ENCODE results near the gene ABCC4. TPM values are rescaled to one million over a fixed set of nuclear protein-coding genes. Genes with fewer than 3 reads are reported as not detected.

ABCC4 gene
- total RNA-seq, 2 donors from 2014 or later = 2.8 to 12.2 TPM

GRCh38 chr13:95188128-95188527, 113.1 kb downstream of the ABCC4 start:
- no peak for TF ChIP-seq CTCF (IDR thresholded peaks at IDR 0.05)
- Histone ChIP-seq H3K9me3 (no peaks in the 10 kb centered on the region), H3K36me3 (no peaks in the 10 kb centered on the region), H3K4me3 (no peak overlapping the region), H3K27me3 (replicated peaks; ENCODE audit: insufficient read depth) (no peaks in the 10 kb centered on the region), H3K27ac (no peak overlapping the region), H3K4me1 (ENCODE audit: control insufficient read depth in 1 of 2, low read depth in 2 of 2) (no peaks in the 10 kb centered on the region)
- no peak for ATAC-seq (ENCODE audit: insufficient number of reproducible peaks, low FRiP score, low read depth)
- no peak for DNase-seq (ENCODE audit: low spot score)

GRCh38 chr13:95185851-95186250, 115.4 kb downstream of the ABCC4 start:
- Histone ChIP-seq H3K4me3 (no peak overlapping the region), H3K27me3 (replicated peaks; ENCODE audit: insufficient read depth) (no peaks in the 10 kb centered on the region), H3K36me3 (no peaks in the 10 kb centered on the region), H3K27ac (no peak overlapping the region), H3K9me3 (no peaks in the 10 kb centered on the region), H3K4me1 (ENCODE audit: control insufficient read depth in 1 of 2, low read depth in 2 of 2) (peaks cover 0 to 4% of the 10 kb centered on the region in 2 donors)
- no peak for ATAC-seq (ENCODE audit: insufficient number of reproducible peaks, low FRiP score, low read depth)
- no peak for TF ChIP-seq CTCF (IDR thresholded peaks at IDR 0.05)
- no peak for DNase-seq (ENCODE audit: low spot score)

DNA sequence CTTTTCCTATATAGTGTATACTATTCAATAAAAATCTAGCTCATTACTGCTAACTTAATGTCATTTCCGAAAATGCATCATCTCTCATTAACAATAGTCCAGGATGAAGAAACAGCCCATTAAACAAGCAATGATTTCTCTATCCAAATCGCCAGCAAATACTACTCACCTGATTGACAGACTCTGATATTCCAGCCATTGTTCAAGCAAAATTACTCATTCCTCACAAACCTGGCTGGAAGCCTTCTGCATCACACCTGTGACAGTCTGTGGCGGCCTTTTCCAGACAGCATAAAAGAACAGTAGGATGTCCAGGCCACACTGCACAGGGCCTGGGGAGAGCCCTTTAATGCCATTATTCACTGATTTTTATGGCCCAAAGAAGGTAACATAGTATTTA, 115.9 kb downstream of the ABCC4 start:
- H3K27me3 ChIP-seq (replicated peaks; ENCODE audit: insufficient read depth) = no peaks in the 10 kb centered on the region
- no peak overlapping the region for H3K4me3 ChIP-seq
- H3K4me1 ChIP-seq (ENCODE audit: control insufficient read depth in 1 of 2, low read depth in 2 of 2) = peaks cover 0 to 7% of the 10 kb centered on the region in 2 donors
- no peaks in the 10 kb centered on the region for H3K36me3 ChIP-seq
- no peak overlapping the region for H3K27ac ChIP-seq
- no peaks in the 10 kb centered on the region for H3K9me3 ChIP-seq
- no peak for DNase-seq (ENCODE audit: low spot score)
- no peak for ATAC-seq (ENCODE audit: insufficient number of reproducible peaks, low FRiP score, low read depth)
- no peak for TF ChIP-seq CTCF (IDR thresholded peaks at IDR 0.05)

GRCh38 chr13:95184317-95184716, 116.9 kb downstream of the ABCC4 start:
- no peak for TF ChIP-seq CTCF (IDR thresholded peaks at IDR 0.05)
- H3K4me1 ChIP-seq (ENCODE audit: control insufficient read depth in 1 of 2, low read depth in 2 of 2) = peaks cover 0 to 7% of the 10 kb centered on the region in 2 donors
- H3K4me3 ChIP-seq = no peak overlapping the region
- ATAC-seq (ENCODE audit: insufficient number of reproducible peaks, low FRiP score, low read depth) = no peak
- no peaks in the 10 kb centered on the region for H3K27me3 ChIP-seq (replicated peaks; ENCODE audit: insufficient read depth)
- DNase-seq (ENCODE audit: low spot score) = no peak
- no peaks in the 10 kb centered on the region for H3K36me3 ChIP-seq
- H3K9me3 ChIP-seq = no peaks in the 10 kb centered on the region
- H3K27ac ChIP-seq = no peak overlapping the region

- Histone ChIP-seq H3K9me3 (no peaks in the 10 kb centered on the region), H3K27ac (no peak overlapping the region)
Observed at GRCh38 chr13:95182570-95183265, 118.5 kb downstream of the ABCC4 start.

More at GRCh38 chr13:95182570-95183265, 118.5 kb downstream of the ABCC4 start:
- no peak for TF ChIP-seq CTCF (IDR thresholded peaks at IDR 0.05)
- Histone ChIP-seq H3K4me3 (no peak overlapping the region), H3K27me3 (replicated peaks; ENCODE audit: insufficient read depth) (no peaks in the 10 kb centered on the region), H3K36me3 (no peaks in the 10 kb centered on the region), H3K4me1 (ENCODE audit: control insufficient read depth in 1 of 2, low read depth in 2 of 2) (peaks cover 0 to 7% of the 10 kb centered on the region in 2 donors)
- ATAC-seq (ENCODE audit: insufficient number of reproducible peaks, low FRiP score, low read depth) (no peak), DNase-seq (ENCODE audit: low spot score) (no peak)

Data from thoracic aorta (tissue), 2 donors.